HG03196 (cell line): ENCODE results near the gene ARSG.
"Not testable (repeated sequence)": the region's sequence is repeated elsewhere in the genome, so short reads cannot be mapped to it uniquely, and the experiment has no call there.

Source experiments
- ATAC-seq: cut with Tn5 transposase; IDR thresholded peaks from one replicate; pipeline ENCODE4 v1.9.1; 2021; ENCODE audit not compliant: unreplicated experiment

The ARSG gene

GRCh38 chr17:68327823-68328557, 36.7 kb downstream of the ARSG start:
- no peak for ATAC-seq

GRCh38 chr17:68328676-68329075, 37.4 kb downstream of the ARSG start:
- no peak for ATAC-seq

- ATAC-seq, result no peak
Measured at GRCh38 chr17:68329331-68329730, 38.0 kb downstream of the ARSG start.

GRCh38 chr17:68331932-68332331, 40.6 kb downstream of the ARSG start:
- not testable (repeated sequence) for ATAC-seq

- ATAC-seq, result no peak
Measured at GRCh38 chr17:68334393-68334792, 43.1 kb downstream of the ARSG start.

- ATAC-seq, result no peak
Measured at GRCh38 chr17:68341482-68341881, 50.2 kb downstream of the ARSG start.

- ATAC-seq, result no peak
Measured at GRCh38 chr17:68343976-68344375, 52.7 kb downstream of the ARSG start.

- ATAC-seq, result no peak
Measured at GRCh38 chr17:68344701-68345136, 53.4 kb downstream of the ARSG start.

GRCh38 chr17:68346448-68346847, 55.2 kb downstream of the ARSG start:
- ATAC-seq, result peak; percentile 67

GRCh38 chr17:68347380-68347779, 56.1 kb downstream of the ARSG start:
- no peak for ATAC-seq

- peak; percentile 37 for ATAC-seq
Measured at GRCh38 chr17:68349157-68349556, 57.9 kb downstream of the ARSG start.

GRCh38 chr17:68351395-68351794, 60.1 kb downstream of the ARSG start:
- ATAC-seq, result no peak

GRCh38 chr17:68352041-68352440, 60.7 kb downstream of the ARSG start:
- ATAC-seq, result no peak

GRCh38 chr17:68352671-68353070, 61.4 kb downstream of the ARSG start:
- not testable (repeated sequence) for ATAC-seq

GRCh38 chr17:68353111-68353521, 61.8 kb downstream of the ARSG start:
- ATAC-seq, result no peak

- not testable (repeated sequence) for ATAC-seq
Measured at GRCh38 chr17:68354311-68354710, 63.0 kb downstream of the ARSG start.

- ATAC-seq, result not testable (repeated sequence)
Measured at GRCh38 chr17:68355108-68355507, 63.8 kb downstream of the ARSG start.

- ATAC-seq, result peak; percentile 87
Measured at GRCh38 chr17:68356520-68356919, 65.2 kb downstream of the ARSG start.

GRCh38 chr17:68356949-68357455, 65.7 kb downstream of the ARSG start:
- ATAC-seq, result no peak

GRCh38 chr17:68357886-68358285, 66.6 kb downstream of the ARSG start:
- ATAC-seq, result no peak

- ATAC-seq, result no peak
Measured at GRCh38 chr17:68359791-68360535, 68.7 kb downstream of the ARSG start.

GRCh38 chr17:68365469-68365868, 74.2 kb downstream of the ARSG start:
- ATAC-seq, result no peak
